Caco-2 (cell line): ENCODE results near the gene ECPAS. TPM values are rescaled to one million over a fixed set of nuclear protein-coding genes. Genes with fewer than 3 reads are reported as not detected.

Source experiments
- BruUV-seq: library from RNA; stranded (reverse); fragments of 400-500 nt; replicated peaks from 2 replicates; lab custom pipeline; 2021; lab: Mats Ljungman, UMichigan
- CTCF ChIA-PET: fragments of 300-600 bp; sonication (Branson Sonifier 250); formaldehyde crosslinking; loops from one replicate; lab custom pipeline; 2022; ENCODE audit warnings: antibody characterized with exemption; lab: Charles Lee
- POLR2A ChIA-PET: fragments of 300-600 bp; sonication (Branson Sonifier 250); formaldehyde crosslinking; loops from one replicate; lab custom pipeline; 2022; ENCODE audit warnings: antibody characterized with exemption; lab: Charles Lee
- DNase-seq, 2 experiments: peaks; one replicate each; pipeline versions ENCODE4 v3.0.0 to v3.0.0-alpha.2; 2020 to 2022
- H3K27me3 ChIP-seq: replicated peaks from 2 replicates; pipeline ENCODE4 v1.6.0; 2011; ENCODE audit warnings: low read length; ENCODE audit not compliant: control insufficient read depth, insufficient read depth
- H3K36me3 ChIP-seq: 2 replicates; pipeline ENCODE4 v1.5.1; 2011; ENCODE audit warnings: low read length; ENCODE audit not compliant: control insufficient read depth, insufficient read depth
- H3K4me1 ChIP-seq: fragments of 250-450 bp; sonication (Bioruptor Pico); 2 replicates; pipeline ENCODE4 v1.5.1; 2020; ENCODE audit warnings: mild to moderate bottlenecking
- H3K4me3 ChIP-seq: 2 replicates; pipeline ENCODE4 v1.5.1; 2011; ENCODE audit warnings: low read depth, mild to moderate bottlenecking, control low read depth, low read length
- H3K9me3 ChIP-seq: fragments of 250-450 bp; sonication (Bioruptor Pico); 2 replicates; pipeline ENCODE4 v1.5.1; 2020; ENCODE audit warnings: mild to moderate bottlenecking, moderate library complexity
- H3K27ac Mint-ChIP-seq: one replicate; pipeline ENCODE4 v1.8.0; 2022; ENCODE audit warnings: mixed read lengths; ENCODE audit not compliant: unreplicated experiment
- H3K27me3 Mint-ChIP-seq: one replicate; pipeline ENCODE4 v1.8.0; 2022; ENCODE audit warnings: mixed read lengths; ENCODE audit not compliant: insufficient read depth, unreplicated experiment
- H3K36me3 Mint-ChIP-seq: one replicate; pipeline ENCODE4 v1.8.0; 2022; ENCODE audit warnings: mild to moderate bottlenecking, mixed read lengths; ENCODE audit not compliant: insufficient read depth, unreplicated experiment
- H3K4me1 Mint-ChIP-seq: one replicate; pipeline ENCODE4 v1.8.0; 2022; ENCODE audit warnings: low read depth, mixed read lengths; ENCODE audit not compliant: unreplicated experiment
- H3K4me3 Mint-ChIP-seq: one replicate; pipeline ENCODE4 v1.8.0; 2022; ENCODE audit warnings: mild to moderate bottlenecking, moderate library complexity, mixed read lengths; ENCODE audit not compliant: unreplicated experiment
- H3K9me3 Mint-ChIP-seq: one replicate; pipeline ENCODE4 v1.8.0; 2022; ENCODE audit warnings: mixed read lengths; ENCODE audit not compliant: unreplicated experiment
- intact Hi-C: fragments of 100-400 bp; cut with micrococcal nuclease; formaldehyde crosslinking; loops from one replicate; pipeline ENCODE4 v1.10.0; 2022; ENCODE audit not compliant: unreplicated experiment
- total RNA-seq: library from RNA; stranded (reverse); gene quantifications from 2 replicates; pipeline ENCODE4 v1.2.3, GENCODE V29; 2022
- TF ChIP-seq, protein P1 (sequence below), 2 experiments: fragments of 200-600 bp in 1 of 2; IDR thresholded peaks; 1 replicate in 1 of 2; 2 replicates in 1 of 2; pipeline versions ENCODE4 v1.5.1 to v1.8.0; 2011 to 2022; ENCODE audit warnings: antibody characterized with exemption in 1 of 2, control low read depth in 1 of 2, inconsistent platforms in 1 of 2, low read depth in 1 of 2, low read length in 1 of 2, mild to moderate bottlenecking in 1 of 2, moderate library complexity in 1 of 2; ENCODE audit not compliant: insufficient read depth in 1 of 2, severe bottlenecking in 1 of 2, unreplicated experiment in 1 of 2

Gene ECPAS
- total RNA-seq, 1 experiment from 2014 or later: 77.0 TPM

DNA sequence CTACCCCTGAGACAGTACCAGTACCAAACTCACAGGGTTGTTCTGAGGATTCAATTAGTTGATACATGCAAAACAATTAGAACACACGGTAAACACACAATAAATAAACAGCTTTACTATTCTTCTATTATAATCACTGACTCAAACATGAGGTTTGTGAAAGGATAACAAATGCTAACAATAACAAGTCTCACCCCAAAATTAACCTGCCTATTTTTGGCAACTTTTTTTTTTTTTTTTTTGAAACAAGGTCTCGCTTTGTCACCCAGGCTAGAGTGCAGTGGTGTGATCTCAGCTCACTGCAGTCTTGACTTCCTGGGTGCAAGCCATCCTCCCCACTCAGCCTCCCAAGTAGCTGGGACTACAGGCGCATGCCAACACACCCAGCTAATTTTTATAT, 6.5 kb downstream of the ECPAS start:
- H3K36me3 ChIP-seq: no peaks in the 10 kb centered on the region
- TF ChIP-seq, protein P1, sequence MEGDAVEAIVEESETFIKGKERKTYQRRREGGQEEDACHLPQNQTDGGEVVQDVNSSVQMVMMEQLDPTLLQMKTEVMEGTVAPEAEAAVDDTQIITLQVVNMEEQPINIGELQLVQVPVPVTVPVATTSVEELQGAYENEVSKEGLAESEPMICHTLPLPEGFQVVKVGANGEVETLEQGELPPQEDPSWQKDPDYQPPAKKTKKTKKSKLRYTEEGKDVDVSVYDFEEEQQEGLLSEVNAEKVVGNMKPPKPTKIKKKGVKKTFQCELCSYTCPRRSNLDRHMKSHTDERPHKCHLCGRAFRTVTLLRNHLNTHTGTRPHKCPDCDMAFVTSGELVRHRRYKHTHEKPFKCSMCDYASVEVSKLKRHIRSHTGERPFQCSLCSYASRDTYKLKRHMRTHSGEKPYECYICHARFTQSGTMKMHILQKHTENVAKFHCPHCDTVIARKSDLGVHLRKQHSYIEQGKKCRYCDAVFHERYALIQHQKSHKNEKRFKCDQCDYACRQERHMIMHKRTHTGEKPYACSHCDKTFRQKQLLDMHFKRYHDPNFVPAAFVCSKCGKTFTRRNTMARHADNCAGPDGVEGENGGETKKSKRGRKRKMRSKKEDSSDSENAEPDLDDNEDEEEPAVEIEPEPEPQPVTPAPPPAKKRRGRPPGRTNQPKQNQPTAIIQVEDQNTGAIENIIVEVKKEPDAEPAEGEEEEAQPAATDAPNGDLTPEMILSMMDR (IDR thresholded peaks at IDR 0.05; ENCODE audit: insufficient read depth in 1 of 2, low read depth in 1 of 2, low read length in 1 of 2, severe bottlenecking in 1 of 2, unreplicated experiment in 1 of 2): no peak
- intact Hi-C loops: no loop called here
- H3K4me3 ChIP-seq: no peak overlapping the region
- no peaks in the 10 kb centered on the region for H3K27me3 Mint-ChIP-seq
- no peak for DNase-seq
- H3K36me3 Mint-ChIP-seq: peaks cover 6% of the 10 kb centered on the region
- peaks cover 21% of the 10 kb centered on the region; the same call in 1 of the 2 replicates for H3K4me1 ChIP-seq
- ChIA-PET CTCF (no interaction called here), POLR2A (no interaction called here)
- no peaks in the 10 kb centered on the region for H3K27me3 ChIP-seq
- H3K4me3 Mint-ChIP-seq: no peak overlapping the region
- H3K4me1 Mint-ChIP-seq: peaks cover 22% of the 10 kb centered on the region
- H3K9me3 ChIP-seq: no peaks in the 10 kb centered on the region
- BruUV-seq: no TSS peak
- no peaks in the 10 kb centered on the region for H3K9me3 Mint-ChIP-seq
- no peak overlapping the region for H3K27ac Mint-ChIP-seq

DNA sequence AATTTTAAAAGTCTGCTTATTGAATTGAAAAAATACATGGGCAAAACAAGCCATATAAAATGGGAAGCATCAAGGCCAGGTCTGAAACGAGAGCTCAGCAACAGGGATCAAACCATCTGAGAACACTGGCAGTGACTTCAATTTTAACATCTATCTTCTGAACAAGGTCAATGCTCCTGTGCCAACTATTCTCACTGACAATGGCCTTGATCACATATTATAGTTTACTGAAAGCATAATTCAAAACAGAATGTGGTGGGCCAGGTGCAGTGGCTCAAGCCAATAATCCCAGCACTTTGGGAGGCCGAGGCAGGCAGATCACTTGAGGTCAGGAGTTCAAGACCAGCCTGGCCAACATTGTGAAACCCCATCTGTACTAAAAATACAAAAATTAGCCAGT, 9.0 kb downstream of the ECPAS start:
- Histone ChIP-seq H3K9me3 (no peaks in the 10 kb centered on the region), H3K4me1 (peaks cover 7% of the 10 kb centered on the region; the same call in 1 of the 2 replicates), H3K36me3 (no peaks in the 10 kb centered on the region), H3K27me3 (no peaks in the 10 kb centered on the region), H3K4me3 (no peak overlapping the region)
- ChIA-PET CTCF (no interaction called here), POLR2A (no interaction called here)
- H3K9me3 Mint-ChIP-seq: no peaks in the 10 kb centered on the region
- H3K4me3 Mint-ChIP-seq: no peak overlapping the region
- no peaks in the 10 kb centered on the region for H3K27me3 Mint-ChIP-seq
- intact Hi-C loops: no loop called here
- peaks cover 4% of the 10 kb centered on the region for H3K36me3 Mint-ChIP-seq
- H3K4me1 Mint-ChIP-seq: peaks cover 12% of the 10 kb centered on the region
- no TSS peak for BruUV-seq
- no peak for DNase-seq
- TF ChIP-seq, protein P1 (IDR thresholded peaks at IDR 0.05; ENCODE audit: insufficient read depth in 1 of 2, low read depth in 1 of 2, low read length in 1 of 2, severe bottlenecking in 1 of 2, unreplicated experiment in 1 of 2): no peak
- H3K27ac Mint-ChIP-seq: no peak overlapping the region

DNA sequence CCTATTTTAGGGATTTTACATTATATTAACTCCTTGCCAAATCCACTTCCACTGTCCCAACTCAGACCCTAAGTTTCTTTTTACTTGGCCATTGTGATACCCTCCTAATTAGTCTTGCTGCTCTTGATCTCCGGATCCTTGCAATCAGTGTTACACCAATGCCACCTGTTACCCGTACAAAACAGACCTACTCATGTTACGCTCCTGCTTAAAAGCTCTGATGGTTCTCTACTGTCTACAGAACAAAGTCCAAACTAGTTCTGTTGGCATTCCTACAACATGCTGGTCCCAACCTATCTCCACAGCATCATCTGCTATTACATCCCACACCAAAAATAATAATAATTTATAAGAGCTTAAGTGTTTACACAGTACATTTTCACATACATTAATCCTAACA, 9.8 kb downstream of the ECPAS start:
- DNase-seq: no peak
- Mint-ChIP-seq H3K4me1 (peaks cover 12% of the 10 kb centered on the region), H3K4me3 (no peak overlapping the region), H3K27me3 (no peaks in the 10 kb centered on the region), H3K9me3 (no peaks in the 10 kb centered on the region), H3K27ac (no peak overlapping the region), H3K36me3 (peaks cover 4% of the 10 kb centered on the region)
- no peak overlapping the region for H3K4me3 ChIP-seq
- ChIA-PET POLR2A (interaction anchor here (0.5 kb wide), 1 partner anchor 188 kb away, joined by 4 read pairs; no protein-coding TSS in a partner anchor), CTCF (no interaction called here)
- H3K9me3 ChIP-seq: no peaks in the 10 kb centered on the region
- TF ChIP-seq, protein P1 (IDR thresholded peaks at IDR 0.05; ENCODE audit: insufficient read depth in 1 of 2, low read depth in 1 of 2, low read length in 1 of 2, severe bottlenecking in 1 of 2, unreplicated experiment in 1 of 2): no peak
- H3K4me1 ChIP-seq: peaks cover 7% of the 10 kb centered on the region; the same call in 1 of the 2 replicates
- no peaks in the 10 kb centered on the region for H3K36me3 ChIP-seq
- BruUV-seq: no TSS peak
- intact Hi-C loops: no loop called here
- no peaks in the 10 kb centered on the region for H3K27me3 ChIP-seq
